Measurements from ENCODE around the gene SLITRK4. TPM values are rescaled to one million over a fixed set of nuclear protein-coding genes. Genes with fewer than 3 reads are reported as not detected.

The SLITRK4 gene
- total RNA-seq, 1 experiment from 2014 or later, result 1.5 TPM

- Histone ChIP-seq H3K27ac (ENCODE audit: insufficient read length, low read depth, low read length) (no peak overlapping the region), H3K9me3 (ENCODE audit: control insufficient read depth, low read depth, low read length) (peaks cover 23% of the 10 kb centered on the region), H3K9ac (ENCODE audit: extremely low read depth, insufficient read length, low read length) (no peak overlapping the region), H2BK5ac (ENCODE audit: insufficient read length, low read length) (no peak overlapping the region), H2BK120ac (ENCODE audit: low read depth, low read length, poor library complexity, severe bottlenecking) (no peak overlapping the region), H2AFZ (ENCODE audit: low read length) (no peak overlapping the region), H3K4ac (ENCODE audit: low read depth, low read length) (no peak overlapping the region), H3K23me2 (ENCODE audit: insufficient read length, low read depth, low read length, poor library complexity, severe bottlenecking) (peaks cover 9% of the 10 kb centered on the region), H4K5ac (ENCODE audit: insufficient read length, low read depth, low read length) (no peak overlapping the region), H3K79me2 (ENCODE audit: insufficient read depth, low read length) (no peaks in the 10 kb centered on the region), H3K18ac (ENCODE audit: insufficient read length, low read depth, low read length) (no peak overlapping the region), H2BK15ac (ENCODE audit: low read depth, low read length) (no peak overlapping the region), H3K14ac (ENCODE audit: insufficient read depth, low read length) (no peak overlapping the region), H3K56ac (ENCODE audit: insufficient read length, low read depth, low read length) (no peak overlapping the region), H4K20me1 (ENCODE audit: control insufficient read depth, insufficient read depth, insufficient read length) (no peaks in the 10 kb centered on the region), H3K4me1 (ENCODE audit: insufficient read depth, low read length) (no peaks in the 10 kb centered on the region), H3K27me3 (ENCODE audit: insufficient read depth, low read length) (no peaks in the 10 kb centered on the region; the same call in 1 of the 2 replicates), H3K79me1 (ENCODE audit: insufficient read depth, low read depth, low read length, poor library complexity, severe bottlenecking) (no peaks in the 10 kb centered on the region), H3T11ph (ENCODE audit: low read length) (no peak overlapping the region), H2AK5ac (ENCODE audit: insufficient read length, low read length) (no peak overlapping the region), H2BK20ac (ENCODE audit: low read depth, low read length, poor library complexity, severe bottlenecking) (no peak overlapping the region), H4K91ac (ENCODE audit: insufficient read length, low read depth, low read length) (no peak overlapping the region), H2BK12ac (ENCODE audit: insufficient read length, low read depth, low read length) (no peak overlapping the region), H3K4me2 (ENCODE audit: insufficient read depth, insufficient read length, low read length) (peak overlapping the region; percentile 88), H4K8ac (replicated peaks; ENCODE audit: insufficient read length, low read depth, low read length) (no peak overlapping the region), H3K23ac (ENCODE audit: insufficient read length, low read depth, low read length) (no peak overlapping the region)
- Mint-ChIP-seq H3K27ac (peak overlapping the region in 2 of 3 experiments; percentile 64 to 97; a peak in 5 of 7 replicates), H3K9me3 (peaks cover 60 to 64% of the 10 kb centered on the region in 2 experiments), H3K36me3 (ENCODE audit: insufficient read depth in 1 of 3, low read depth in 3 of 3) (peaks cover 7 to 12% (median 8%) of the 10 kb centered on the region in 3 experiments), H3K27me3 (ENCODE audit: low read depth) (peaks cover 21% of the 10 kb centered on the region), H3K4me1 (peaks cover 9 to 16% of the 10 kb centered on the region in 2 experiments), H3K4me3 (peak overlapping the region; percentile 82 to 92)
- peak; percentile 40 for DNase-seq
- TF ChIP-seq CTCF (conservative IDR thresholded peaks at IDR 0.05), result no peak
- no CpG with 5 or more reads among the region's 67 CpGs for WGBS (ENCODE audit: extremely low coverage, insufficient read length, low lambda C conversion rate)
These were observed 1.0 kb downstream of the SLITRK4 start for GRCh38 chrX:143634663-143635455.

Data from H9 (cell line).